HepG2 (cell line): ENCODE measurements around the gene NPTX2. TPM values are rescaled to one million over a fixed set of nuclear protein-coding genes. Genes with fewer than 3 reads are reported as not detected.

Experiments
- ATAC-seq: fragments of 200-7000 bp; cut with Tn5 transposase; 3 replicates; pipeline ENCODE4 v1.9.1; 2020; ENCODE audit warnings: mild to moderate bottlenecking, moderate library complexity
- BruUV-seq: library from RNA; stranded (reverse); fragments of 400-500 nt; replicated peaks from 2 replicates; lab custom pipeline; 2021; lab: Mats Ljungman, UMichigan
- CTCF ChIA-PET: fragments of 300-600 bp; formaldehyde crosslinking; extraction: SDS; loops from one replicate; lab custom pipeline; 2021; ENCODE audit warnings: low total read pairs, inconsistent platforms, low intra/inter-chr PET ratio; lab: Yijun Ruan, JAX
- POLR2A ChIA-PET: fragments of 350-600 bp; sonication (Branson Sonifier 250); formaldehyde crosslinking; loops from one replicate; lab custom pipeline; 2020; ENCODE audit warnings: antibody characterized with exemption, inconsistent platforms; lab: Yijun Ruan, JAX
- DNase-seq: peaks from one replicate; pipeline ENCODE4 v3.0.0-alpha.2; 2015; ENCODE audit warnings: low spot score
- FAIRE-seq: peaks from 3 replicates; lab custom pipeline; 2011; peaks lifted over from hg19 to GRCh38; lab: Jason Lieb, UNC
- H2AFZ ChIP-seq: one replicate; pipeline ENCODE4 v1.6.1; 2011; ENCODE audit warnings: low read length, inconsistent platforms
- H3K27ac ChIP-seq: fragments of 300-600 bp; 3 replicates; pipeline ENCODE4 v1.8.0; 2011; ENCODE audit warnings: mixed run types, mild to moderate bottlenecking, mixed read lengths, low read length, inconsistent platforms; ENCODE audit not compliant: insufficient read depth; ENCODE audit errors: extremely low read length
- H3K27me3 ChIP-seq, 2 experiments: fragments of 200-600 bp in 1 of 2; 2 replicates in 1 of 2; 3 replicates in 1 of 2; pipeline versions ENCODE4 v1.6.0 to v1.8.0; 2011; ENCODE audit warnings: low read length in 2 of 2, mild to moderate bottlenecking in 2 of 2, moderate library complexity in 2 of 2, inconsistent platforms in 1 of 2; ENCODE audit not compliant: insufficient read depth in 2 of 2, control insufficient read depth in 1 of 2
- H3K36me3 ChIP-seq, 2 experiments: fragments of 200-600 bp in 1 of 2; replicated peaks in 1 of 2; 2 replicates in 1 of 2; 3 replicates in 1 of 2; pipeline versions ENCODE4 v1.5.1 to v1.8.0; 2011; ENCODE audit warnings: low read length in 2 of 2, inconsistent platforms in 1 of 2; ENCODE audit not compliant: insufficient read depth in 2 of 2, control insufficient read depth in 1 of 2
- H3K4me1 ChIP-seq: 2 replicates; pipeline ENCODE4 v1.5.1; 2012; ENCODE audit warnings: low read length, inconsistent platforms; ENCODE audit not compliant: insufficient read depth
- H3K4me2 ChIP-seq: 2 replicates; pipeline ENCODE4 v1.6.0; 2011; ENCODE audit warnings: low read depth, low read length, inconsistent platforms
- H3K4me3 ChIP-seq, 3 experiments: fragments of 200-600 bp in 1 of 3; sonication (generic), shearing (Covaris generic) in 1 of 3; replicated peaks in 1 of 3; 2 replicates each; pipeline ENCODE4 v1.5.1; 2011 to 2016; ENCODE audit warnings: low read length in 3 of 3, inconsistent platforms in 2 of 3, low read depth in 2 of 3, mild to moderate bottlenecking in 2 of 3, control low read depth in 1 of 3, mixed read lengths in 1 of 3; ENCODE audit not compliant: insufficient read depth in 1 of 3
- H3K79me2 ChIP-seq: one replicate; pipeline ENCODE4 v1.6.1; 2011; ENCODE audit warnings: low read length, inconsistent platforms; ENCODE audit not compliant: insufficient read depth
- H3K9ac ChIP-seq: 2 replicates; pipeline ENCODE4 v1.6.0; 2011; ENCODE audit warnings: mild to moderate bottlenecking, low read depth, low read length, inconsistent platforms; ENCODE audit not compliant: insufficient read depth
- H3K9me3 ChIP-seq: 2 replicates; pipeline ENCODE4 v1.5.1; 2012; ENCODE audit warnings: mild to moderate bottlenecking, low read length
- H4K20me1 ChIP-seq: 2 replicates; pipeline ENCODE4 v1.6.0; 2011; ENCODE audit warnings: inconsistent platforms, mild to moderate bottlenecking, low read length, moderate library complexity; ENCODE audit not compliant: insufficient read depth
- EHMT2 ChIP-seq: fragments of 200-600 bp; sonication (generic); IDR thresholded peaks from 2 replicates; pipeline ENCODE4 v1.7.0; 2017; ENCODE audit warnings: antibody characterized with exemption, low read depth, low read length, borderline replicate concordance
- MIER2 ChIP-seq: IDR thresholded peaks from 2 replicates; pipeline ENCODE4 v1.6.1; 2016; ENCODE audit warnings: missing biosample characterization, missing genetic modification reagents
- REST ChIP-seq, 2 experiments: IDR thresholded peaks; 2 replicates each; pipeline ENCODE4 v1.6.1; 2011 to 2012; ENCODE audit warnings: low read length in 2 of 2, borderline replicate concordance in 1 of 2, low read depth in 1 of 2, mild to moderate bottlenecking in 1 of 2, moderate library complexity in 1 of 2
- SKIL ChIP-seq: sonication (generic); formaldehyde crosslinking; IDR thresholded peaks from 2 replicates; pipeline ENCODE4 v1.8.0; 2022; ENCODE audit warnings: missing genetic modification reagents, mild to moderate bottlenecking, moderate library complexity, borderline replicate concordance
- WIZ ChIP-seq: sonication (generic); formaldehyde crosslinking; IDR thresholded peaks from 2 replicates; pipeline ENCODE4 v1.5.1; 2020; ENCODE audit warnings: mild to moderate bottlenecking, missing genetic modification reagents
- ZNF234 ChIP-seq: sonication (generic); formaldehyde crosslinking; conservative IDR thresholded peaks from 2 replicates; pipeline ENCODE4 v1.5.1; 2020; ENCODE audit warnings: mild to moderate bottlenecking, missing genetic modification reagents
- WGBS: methylation state at CpG from one replicate; pipeline ENCODE4 v1.1.6; 2017; ENCODE audit warnings: low lambda C conversion rate; 5-methylcytosine and 5-hydroxymethylcytosine counted together
- in situ Hi-C: cut with HindIII; loops from 2 replicates; pipeline ENCODE4 v1.10.0; 2017; ENCODE audit warnings: low pct_unique_long_range_greater_than_20kb; ENCODE audit not compliant: extremely low pct_ligation_motif_present
- intact Hi-C: fragments of 100-400 bp; cut with micrococcal nuclease; formaldehyde crosslinking; loops from one replicate; pipeline ENCODE4 v1.10.0; 2022; ENCODE audit not compliant: unreplicated experiment
- polyA plus RNA-seq, 8 experiments: library from polyadenylated mRNA; depleted of rRNA in 3 of 8; stranded (reverse) in 7 of 8; unstranded in 1 of 8; fragments of >200 nt; fragmentation: Illumina TruSeq in 4 of 8; extraction: Trizol in 4 of 8; gene quantifications; 2 replicates each; pipeline versions ENCODE4 v1.2.1 to v1.2.3, GENCODE V29; 2011 to 2016; ENCODE audit warnings: low read depth in 4 of 8, missing spikeins in 1 of 8, mixed read lengths in 1 of 8; ENCODE audit not compliant: insufficient read depth in 1 of 8
- total RNA-seq, 5 experiments: library from RNA; depleted of rRNA; stranded (reverse); fragments of >200 nt; fragmentation: Illumina TruSeq; extraction: Trizol; gene quantifications; 2 replicates each; pipeline ENCODE4 v1.2.3, GENCODE V29; 2016; ENCODE audit warnings: low read depth in 1 of 5

Gene NPTX2
- total and polyA plus RNA-seq, 2 of the 13 experiments (the other 11 are each of a cell fraction or from before 2014, with no cell fraction given): not detected

- peak; percentile 98 for TF ChIP-seq EHMT2
- no peak for TF ChIP-seq ZNF234 (CRISPR knock-in tag)
- TF ChIP-seq REST (IDR thresholded peaks at IDR 0.05; ENCODE audit: borderline replicate concordance in 1 of 2, low read depth in 1 of 2, low read length in 2 of 2): peak; percentile 58 to 96
- TF ChIP-seq WIZ: peak; percentile 57; the same call in 1 of the 2 replicates
- peak; percentile 94 for TF ChIP-seq MIER2 (CRISPR knock-in tag)
- TF ChIP-seq SKIL (CRISPR knock-in tag): no peak
- no TSS peak for BruUV-seq
- no peak overlapping the region for H3K4me3 ChIP-seq
- intact Hi-C loops (no loop called here), in situ Hi-C loops (no loop called here)
- DNase-seq (no peak), ATAC-seq (no peak), FAIRE-seq (no peak)
- H3K9ac ChIP-seq: no peak overlapping the region
- no peaks in the 10 kb centered on the region for H3K36me3 ChIP-seq
- H3K27ac ChIP-seq: no peak overlapping the region
- H3K9me3 ChIP-seq: no peaks in the 10 kb centered on the region
- CTCF ChIA-PET: no interaction called here
- WGBS: 39% methylated on average over 14 of the region's 14 CpGs
- peaks cover 2% of the 10 kb centered on the region; the same call in 1 of the 2 replicates for H3K4me1 ChIP-seq
- peaks cover 0 to 9% of the 10 kb centered on the region in 2 experiments; a peak in 1 of 5 replicates for H3K27me3 ChIP-seq
- no peak overlapping the region for H2AFZ ChIP-seq
- 0 out of 2 replicates have a peak, but pooled peaks cover 2% of the 10 kb centered on the region for H4K20me1 ChIP-seq
- H3K4me2 ChIP-seq: no peak overlapping the region
- no peaks in the 10 kb centered on the region for H3K79me2 ChIP-seq
- POLR2A ChIA-PET: no interaction called here
These were observed 3.3 kb upstream of the NPTX2 start for GRCh38 chr7:98613601-98614425.
